Activated CD8-positive, alpha-beta memory T cell treated with anti-CD3 and anti-CD28 coated beads, Interleukin-2, amount 50 U/mL, for 24 hours (primary cell): ENCODE results near the gene VEGFA.
A peak's percentile ranks its signal among the peaks of the same experiment; 100 is the strongest.

Experiments
- DNase-seq: peaks from one replicate; pipeline ENCODE4 v3.0.0-alpha.2; 2020; ENCODE audit errors: extremely low read depth

VEGFA gene

DNA sequence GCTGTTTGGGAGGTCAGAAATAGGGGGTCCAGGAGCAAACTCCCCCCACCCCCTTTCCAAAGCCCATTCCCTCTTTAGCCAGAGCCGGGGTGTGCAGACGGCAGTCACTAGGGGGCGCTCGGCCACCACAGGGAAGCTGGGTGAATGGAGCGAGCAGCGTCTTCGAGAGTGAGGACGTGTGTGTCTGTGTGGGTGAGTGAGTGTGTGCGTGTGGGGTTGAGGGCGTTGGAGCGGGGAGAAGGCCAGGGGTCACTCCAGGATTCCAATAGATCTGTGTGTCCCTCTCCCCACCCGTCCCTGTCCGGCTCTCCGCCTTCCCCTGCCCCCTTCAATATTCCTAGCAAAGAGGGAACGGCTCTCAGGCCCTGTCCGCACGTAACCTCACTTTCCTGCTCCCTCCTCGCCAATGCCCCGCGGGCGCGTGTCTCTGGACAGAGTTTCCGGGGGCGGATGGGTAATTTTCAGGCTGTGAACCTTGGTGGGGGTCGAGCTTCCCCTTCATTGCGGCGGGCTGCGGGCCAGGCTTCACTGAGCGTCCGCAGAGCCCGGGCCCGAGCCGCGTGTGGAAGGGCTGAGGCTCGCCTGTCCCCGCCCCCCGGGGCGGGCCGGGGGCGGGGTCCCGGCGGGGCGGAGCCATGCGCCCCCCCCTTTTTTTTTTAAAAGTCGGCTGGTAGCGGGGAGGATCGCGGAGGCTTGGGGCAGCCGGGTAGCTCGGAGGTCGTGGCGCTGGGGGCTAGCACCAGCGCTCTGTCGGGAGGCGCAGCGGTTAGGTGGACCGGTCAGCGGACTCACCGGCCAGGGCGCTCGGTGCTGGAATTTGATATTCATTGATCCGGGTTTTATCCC lies at the start of gene VEGFA:
TSS of gene VEGFA (plus strand) at position 686 of the 846 bp plus-strand sequence.
- DNase-seq, result peak; percentile 74

DNA sequence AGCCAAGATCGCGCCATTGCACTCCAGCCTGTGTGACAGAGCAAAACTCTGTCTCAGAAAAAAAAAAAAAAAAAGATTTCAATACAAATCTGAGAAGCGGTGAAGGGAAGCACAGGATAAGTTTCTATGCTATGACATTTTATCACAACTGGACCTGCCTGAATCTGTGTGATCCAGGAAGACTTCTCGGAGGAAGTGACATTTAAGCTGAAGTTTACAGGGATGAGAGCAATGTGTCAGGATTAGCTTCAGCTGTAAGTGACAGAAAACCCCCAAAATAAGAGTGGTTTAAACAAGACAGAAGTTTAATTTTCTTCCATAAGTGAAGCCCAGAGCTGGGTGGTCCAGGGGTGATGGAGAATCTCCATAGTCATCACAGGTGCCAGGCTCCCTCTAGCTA lies 49.0 kb upstream of the VEGFA start:
- no peak for DNase-seq

DNA sequence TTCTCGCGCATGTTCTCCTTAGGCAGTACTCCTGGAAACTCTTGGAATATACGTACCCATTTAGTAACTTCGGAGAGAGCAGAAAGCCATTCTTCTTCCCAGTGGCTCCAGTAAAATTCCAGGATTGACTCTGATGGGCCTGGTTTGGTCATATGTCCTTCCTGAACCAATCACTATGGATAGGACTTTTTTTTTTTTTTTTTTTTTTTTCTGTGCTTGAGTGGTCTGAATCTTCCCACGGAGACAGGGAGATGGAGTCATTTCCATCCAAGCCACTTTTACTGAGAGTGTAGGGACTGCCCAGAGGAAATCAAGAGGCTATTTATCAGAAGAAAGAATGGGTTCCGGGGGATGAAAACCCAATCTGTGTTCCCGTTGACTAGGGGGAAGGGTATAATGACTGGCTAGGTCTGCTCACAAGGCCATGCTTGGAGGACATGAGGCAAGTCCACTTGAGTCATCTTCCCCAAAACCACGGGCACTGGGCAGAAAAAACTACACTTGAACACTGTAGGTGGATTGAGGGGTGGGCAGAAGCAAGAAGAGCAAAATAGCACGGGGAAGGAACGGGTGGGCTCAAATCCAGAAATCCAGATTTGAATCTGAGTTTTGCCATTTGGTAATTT lies 47.0 kb upstream of the VEGFA start:
- no peak for DNase-seq

DNA sequence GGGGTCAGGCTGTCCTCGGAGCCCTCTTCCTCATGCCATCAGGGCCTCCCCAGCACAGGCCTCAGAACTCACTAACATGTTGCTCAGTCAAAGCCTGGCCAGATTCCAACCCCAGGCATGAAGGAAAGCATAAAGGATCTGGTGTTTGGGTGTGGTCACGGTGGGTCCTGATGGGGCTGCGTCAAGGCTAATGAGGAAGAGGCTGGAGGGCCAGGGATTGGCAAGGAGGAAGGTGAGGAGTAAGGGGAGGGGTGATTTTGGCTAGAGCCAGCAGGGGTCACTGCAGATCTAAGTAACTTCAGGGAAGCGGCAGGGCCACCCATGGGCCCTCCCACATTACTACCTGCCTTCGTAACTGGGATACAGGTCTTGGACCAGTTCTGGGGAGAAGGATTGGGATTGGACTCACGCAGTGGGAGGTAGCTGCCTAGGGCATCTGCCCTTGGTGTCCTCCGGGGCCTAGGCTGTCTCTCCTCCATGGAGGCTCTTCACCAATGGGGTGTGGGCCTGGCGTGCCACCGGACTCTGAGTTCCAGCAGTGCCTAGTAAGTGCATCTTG lies 46.2 kb upstream of the VEGFA start:
- peak; percentile 36 for DNase-seq

DNA sequence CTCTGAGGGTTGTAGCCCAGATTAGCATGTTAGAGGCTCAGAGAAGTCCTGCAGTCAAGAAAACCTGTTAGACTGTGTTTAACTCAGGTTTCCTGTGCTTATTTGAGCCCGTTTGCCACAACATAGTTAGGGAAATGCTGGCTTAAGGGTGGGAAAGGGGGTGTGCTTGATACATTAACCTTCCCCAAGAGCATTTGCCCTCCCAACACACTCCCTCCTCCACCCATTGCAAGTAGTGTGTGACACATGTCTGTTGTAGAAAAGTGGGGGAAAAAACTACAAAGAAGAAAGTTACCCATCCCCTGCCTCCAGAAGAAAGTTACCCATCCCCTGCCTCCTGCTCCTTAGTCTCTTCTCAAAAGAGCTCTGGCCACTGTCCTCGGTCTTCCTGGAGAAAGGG lies 45.7 kb upstream of the VEGFA start:
- no peak for DNase-seq

DNA sequence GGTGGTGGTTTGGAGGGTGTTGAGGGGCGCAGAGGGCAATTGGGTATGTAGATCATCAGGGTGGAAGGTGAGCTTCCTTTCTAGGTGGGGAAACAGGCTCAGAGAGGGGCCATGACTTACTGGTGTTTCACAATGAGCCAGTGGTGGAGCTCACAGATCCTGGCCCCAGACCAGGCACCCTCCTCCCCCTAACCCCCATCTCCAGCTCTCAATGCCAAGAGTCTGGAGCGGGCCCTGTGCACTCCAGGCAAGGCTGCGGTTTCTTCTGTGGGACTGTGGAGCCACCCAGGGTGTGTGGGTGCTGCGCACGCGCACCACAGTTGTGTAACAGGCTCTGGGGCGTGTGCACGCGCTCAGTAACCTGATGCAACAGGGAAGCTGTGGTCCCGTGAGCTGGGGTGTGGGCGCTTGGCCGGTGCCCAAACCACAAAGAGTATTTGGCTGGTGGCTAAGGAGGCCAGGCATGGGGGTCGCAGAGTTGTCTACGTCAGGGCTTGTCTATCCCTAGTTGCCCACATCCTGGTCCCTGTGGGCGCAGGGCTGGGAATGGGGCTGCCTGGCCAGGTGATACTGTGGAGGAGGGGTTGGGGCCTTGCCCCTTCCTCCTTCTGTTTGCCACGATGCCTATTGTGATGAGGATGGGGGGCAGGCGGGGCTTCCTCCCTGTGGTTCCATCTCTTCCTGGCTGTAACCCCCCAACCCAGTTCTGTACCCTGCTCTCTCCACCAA lies 44.9 kb upstream of the VEGFA start:
- peak; percentile 53 for DNase-seq

DNA sequence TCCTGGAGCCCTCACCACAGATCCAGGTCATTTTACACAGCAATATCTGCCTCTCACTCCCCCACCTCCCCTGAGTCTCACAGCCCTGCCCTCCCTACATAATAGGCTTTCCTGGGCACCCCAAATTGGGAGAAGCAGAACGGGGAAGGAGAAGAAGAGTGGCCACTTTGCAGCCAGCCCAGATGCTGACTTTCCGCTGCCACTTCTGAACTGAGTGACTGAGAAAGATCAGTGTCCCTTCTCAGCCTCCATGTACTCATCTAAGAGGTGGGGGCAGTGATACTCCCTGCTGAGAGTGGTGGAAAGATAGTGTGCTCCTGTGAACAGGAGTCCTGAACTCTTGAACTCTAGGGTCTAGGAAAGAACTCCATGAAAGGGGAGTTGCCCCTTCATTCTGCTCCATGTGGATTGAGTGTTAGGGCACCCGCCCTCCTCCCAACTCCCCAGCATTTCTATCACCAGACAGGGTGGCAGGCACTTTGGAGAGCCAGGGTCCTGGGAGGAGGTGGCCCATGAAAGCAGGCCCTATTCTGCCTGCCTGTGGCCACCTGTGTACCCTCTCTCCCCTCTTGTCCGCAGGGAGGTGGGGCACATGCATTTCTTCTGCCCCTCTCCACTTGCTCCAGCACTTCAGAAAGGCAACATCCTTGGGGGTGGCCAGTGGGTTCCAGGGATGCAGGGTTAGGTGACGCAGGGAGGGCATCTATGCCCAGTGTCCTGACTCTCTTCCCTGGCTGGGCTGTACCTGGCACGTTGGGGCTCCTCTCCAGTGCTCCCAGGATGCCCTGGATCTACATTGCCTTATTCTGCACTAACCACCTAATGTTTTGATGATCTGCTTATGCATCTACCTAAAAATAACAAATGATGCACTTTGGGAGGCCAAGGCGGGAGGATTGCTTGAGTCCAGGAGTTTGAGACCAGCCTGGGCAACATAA lies 44.1 kb upstream of the VEGFA start:
- DNase-seq, result no peak

DNA sequence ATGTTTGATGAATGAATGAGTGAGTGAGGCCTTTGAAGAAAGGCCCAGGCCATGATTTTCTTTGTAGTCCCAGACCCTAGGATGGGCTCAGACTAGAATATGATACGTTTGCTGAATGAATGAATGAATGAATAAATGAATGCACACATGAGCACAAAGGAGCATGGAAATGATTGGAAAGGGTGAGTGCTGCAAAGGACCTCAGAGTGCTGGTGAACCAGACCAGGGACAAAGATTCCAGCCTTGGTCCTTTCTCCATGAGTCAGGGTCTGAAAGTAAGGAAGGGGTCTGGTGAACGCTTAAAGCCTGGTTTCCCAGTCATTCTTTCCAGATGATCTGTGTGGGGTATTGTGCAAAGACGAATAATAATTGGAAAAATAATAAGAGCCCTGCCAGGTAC lies 42.4 kb upstream of the VEGFA start:
- no peak for DNase-seq

DNA sequence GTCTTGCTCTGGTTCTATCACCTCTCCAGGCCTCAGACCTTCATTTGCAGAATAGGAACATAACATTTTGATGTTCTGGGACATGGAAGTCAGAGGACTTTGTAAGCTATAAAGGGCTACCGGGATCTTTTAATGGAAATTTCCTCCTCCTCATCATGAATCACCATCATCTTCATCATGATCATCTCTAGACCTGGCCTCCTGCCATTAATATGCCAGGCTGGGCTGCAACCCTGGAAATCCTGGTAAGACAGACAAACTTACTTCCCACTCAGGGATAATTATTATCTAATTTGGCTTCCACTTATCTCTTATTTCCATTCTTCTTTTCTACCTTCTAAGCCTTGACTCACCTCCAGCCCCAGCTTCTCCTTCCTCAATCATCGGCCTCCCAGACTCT lies 41.4 kb upstream of the VEGFA start:
- DNase-seq, result no peak

DNA sequence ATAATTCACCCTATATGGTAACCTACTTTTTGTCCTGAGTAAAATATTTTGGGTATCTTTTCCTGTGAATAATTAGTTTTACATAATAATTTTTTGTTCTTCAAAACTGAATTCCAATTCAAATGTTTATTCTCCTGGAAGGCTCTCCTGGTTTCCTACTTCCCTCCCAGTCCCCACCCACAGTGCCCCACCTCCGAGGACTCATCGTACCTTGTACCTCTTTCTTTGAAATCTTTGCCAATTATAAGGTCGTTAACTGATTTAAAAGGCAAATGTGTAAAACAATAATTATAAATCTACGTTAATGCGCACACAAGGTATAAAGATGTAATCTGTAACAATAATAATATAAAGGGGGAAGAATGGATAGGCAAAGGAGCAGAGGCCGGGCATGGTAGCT lies 40.5 kb upstream of the VEGFA start:
- DNase-seq, result no peak

DNA sequence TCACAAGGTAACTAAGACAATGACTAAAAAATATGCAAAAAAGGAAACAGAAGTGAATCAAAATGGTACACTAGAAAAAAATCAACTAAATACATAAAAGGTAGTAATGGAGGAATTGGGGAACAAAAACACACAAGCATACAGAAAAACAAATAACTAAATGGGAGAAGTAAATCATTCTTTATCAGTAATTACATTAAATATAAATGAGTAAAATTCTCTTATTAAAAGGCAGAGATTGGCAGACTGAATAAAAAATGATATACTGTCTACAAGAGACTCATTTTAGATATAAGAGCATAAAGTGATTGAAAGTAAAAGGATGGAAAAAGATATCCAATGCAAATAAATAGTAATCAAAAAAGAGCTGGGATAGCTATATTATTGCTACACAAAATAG lies 39.4 kb upstream of the VEGFA start:
- DNase-seq, result no peak

DNA sequence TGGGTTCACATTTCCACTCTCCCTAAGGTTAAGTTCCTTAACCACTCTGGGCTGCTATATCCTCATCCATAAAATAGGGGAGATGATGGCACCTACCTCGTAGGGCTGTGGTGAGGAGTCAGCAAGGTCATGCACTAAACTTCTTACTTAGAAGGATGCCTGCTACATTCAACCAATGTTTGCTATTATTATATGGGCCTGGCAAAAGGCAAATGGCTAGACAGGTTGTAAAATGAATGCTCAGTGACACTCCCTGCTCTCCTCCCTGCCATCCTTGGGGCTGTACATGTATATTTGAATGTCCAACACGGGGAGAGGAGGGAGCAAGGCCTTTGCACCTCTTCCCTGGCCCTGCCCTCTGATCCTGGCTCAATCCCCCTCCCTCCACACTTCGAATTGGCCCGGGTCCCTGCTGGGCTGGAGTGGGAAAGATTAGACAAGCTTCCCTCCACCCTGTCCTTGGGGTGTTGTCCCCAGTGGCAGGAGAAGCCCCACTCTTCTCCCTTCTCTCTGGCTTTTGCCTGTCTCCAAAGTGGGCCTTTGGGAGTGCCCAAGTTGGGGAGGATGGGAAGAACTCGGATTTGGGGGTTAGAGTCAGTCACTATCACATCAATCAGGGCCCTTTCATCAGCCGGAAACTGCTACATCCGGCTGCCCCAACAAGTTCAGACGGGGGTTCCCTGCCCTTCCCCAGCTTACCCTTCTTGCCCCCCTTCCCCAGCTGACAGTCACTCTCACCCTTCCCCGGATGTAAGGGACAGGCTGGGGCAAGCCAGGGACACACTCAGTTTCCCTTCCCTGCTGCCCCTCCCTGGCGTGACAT lies 36.3 kb upstream of the VEGFA start:
- DNase-seq, result no peak

DNA sequence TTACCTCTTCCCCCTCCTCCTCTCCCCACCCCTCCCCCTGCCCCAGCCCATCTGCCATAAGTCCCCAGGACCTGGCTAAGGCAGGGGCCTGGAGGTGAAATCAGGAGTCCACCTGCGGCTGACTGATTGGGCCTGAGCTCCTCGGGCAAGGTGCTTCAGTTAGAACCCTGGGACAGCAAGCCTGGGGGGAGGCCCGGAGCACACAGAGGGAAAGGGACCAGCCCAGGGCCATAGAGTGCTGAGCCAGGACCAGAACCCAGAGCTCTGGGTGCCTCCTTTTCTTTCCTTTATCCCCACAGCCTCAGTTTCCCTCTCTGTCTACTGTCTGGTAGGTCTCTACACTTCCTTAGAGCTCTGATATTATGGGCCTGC lies 35.7 kb upstream of the VEGFA start:
- DNase-seq, result no peak

DNA sequence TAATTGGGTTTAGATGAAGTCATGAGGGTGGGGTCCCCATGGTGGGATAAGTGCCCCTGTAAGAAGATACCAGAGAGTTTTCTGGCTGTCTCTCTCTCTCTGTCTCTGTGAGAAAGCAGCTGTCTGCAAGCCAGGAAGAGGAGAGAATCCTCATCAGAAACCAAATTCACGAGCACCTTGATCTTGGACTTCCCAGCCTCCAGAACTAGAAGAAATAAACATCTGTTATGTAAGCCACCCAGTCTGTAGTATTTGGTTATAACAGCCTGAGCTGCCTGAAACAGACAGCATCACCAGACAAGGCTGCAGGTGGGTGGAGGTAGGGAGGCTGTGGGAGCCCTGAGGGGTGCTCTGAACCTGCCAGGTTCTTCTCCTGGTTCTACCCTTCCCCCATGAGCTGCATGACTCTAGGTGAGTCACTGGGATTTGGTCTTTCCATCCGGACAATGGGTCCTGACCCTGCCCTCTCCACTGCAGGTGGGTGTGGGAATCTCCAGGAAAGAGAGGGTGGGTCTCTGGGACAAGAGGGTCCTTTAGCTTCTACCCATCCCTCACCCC lies 34.3 kb upstream of the VEGFA start:
- DNase-seq, result no peak

DNA sequence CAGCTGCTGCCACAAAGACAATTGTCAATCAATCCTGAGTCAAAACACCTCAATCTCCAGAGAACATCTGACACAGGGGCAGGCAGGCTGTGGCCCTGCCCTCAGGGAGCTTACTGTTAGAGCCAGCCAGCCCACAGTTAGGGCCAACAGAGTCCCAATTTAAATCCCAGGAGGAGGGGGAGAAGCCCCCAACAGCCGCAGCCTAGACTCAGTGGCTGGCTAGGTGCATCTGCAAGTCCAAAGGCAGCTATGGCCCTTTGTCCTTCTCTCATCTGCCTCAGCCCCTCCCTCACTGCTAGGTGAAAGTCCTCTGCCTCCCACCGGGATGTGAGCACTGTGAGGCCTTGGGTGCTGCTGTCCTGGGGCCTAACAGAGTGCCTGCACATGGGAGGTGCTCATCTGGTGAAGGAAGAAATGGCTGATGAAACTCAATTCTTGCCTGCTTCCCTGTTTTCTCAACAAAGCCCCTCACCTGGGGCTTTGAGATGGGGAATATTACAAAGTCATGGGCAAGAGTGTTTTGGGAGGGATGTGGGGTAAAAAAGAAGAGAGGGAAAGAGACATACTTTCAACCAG lies 33.7 kb upstream of the VEGFA start:
- no peak for DNase-seq

DNA sequence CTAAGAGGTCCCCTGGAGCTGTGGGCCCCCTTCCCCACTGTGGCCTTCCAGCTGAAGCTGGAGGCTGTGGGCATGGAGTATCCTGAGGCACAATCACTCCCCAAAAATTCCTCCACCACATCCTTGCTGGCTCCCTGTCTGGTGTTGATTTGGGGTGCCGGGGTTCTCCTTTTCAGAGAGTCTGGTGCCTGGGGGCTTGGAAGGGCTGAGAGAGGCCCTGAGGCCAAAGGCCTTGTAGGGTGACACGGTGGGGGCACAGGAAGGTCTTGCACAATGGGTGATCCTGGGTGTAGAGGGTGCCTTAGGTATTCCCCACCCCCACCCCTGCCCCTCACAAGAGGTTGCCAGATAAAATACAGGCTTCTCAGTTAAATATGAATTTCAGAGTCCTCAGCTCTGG lies 33.2 kb upstream of the VEGFA start:
- DNase-seq, result no peak

DNA sequence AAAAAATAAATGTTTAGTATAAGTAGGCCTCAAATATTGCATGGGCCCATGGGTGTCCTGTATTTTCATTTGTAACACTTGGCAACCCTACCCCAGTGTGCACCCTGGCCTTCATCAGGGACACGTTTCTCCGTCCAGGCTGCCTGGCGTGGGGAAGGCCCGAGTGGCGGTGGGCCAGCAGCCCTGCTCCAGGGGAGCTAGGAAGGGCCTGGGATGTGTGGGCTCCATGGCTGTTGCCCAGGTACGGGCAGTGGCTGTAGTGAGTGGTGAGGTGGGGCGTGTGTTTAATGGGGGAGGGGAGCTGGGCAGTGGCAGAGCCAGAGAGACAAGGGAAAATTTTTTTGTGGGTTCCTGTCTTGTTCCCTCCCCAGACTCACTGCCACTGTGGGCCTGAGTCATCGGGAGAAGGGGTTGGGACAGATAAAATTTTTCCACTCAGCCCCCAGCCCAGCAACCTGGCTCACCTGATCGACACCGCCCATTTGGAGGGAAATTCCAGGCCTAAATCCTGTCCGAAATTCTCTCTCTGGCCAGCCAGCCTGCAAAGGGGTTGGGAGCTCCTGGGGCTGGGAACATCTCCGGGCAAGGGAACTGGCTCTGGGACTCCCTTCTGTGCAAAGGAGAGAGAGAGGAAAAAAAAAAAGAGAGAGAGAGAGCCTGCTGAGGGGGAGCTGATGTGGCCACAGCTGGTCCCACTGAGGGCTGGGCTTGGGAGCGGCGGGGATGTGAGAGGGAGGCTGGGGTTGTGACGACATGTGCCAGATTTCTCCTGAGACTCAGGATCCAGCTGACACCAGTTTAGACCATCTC lies 32.5 kb upstream of the VEGFA start:
- no peak for DNase-seq

DNA sequence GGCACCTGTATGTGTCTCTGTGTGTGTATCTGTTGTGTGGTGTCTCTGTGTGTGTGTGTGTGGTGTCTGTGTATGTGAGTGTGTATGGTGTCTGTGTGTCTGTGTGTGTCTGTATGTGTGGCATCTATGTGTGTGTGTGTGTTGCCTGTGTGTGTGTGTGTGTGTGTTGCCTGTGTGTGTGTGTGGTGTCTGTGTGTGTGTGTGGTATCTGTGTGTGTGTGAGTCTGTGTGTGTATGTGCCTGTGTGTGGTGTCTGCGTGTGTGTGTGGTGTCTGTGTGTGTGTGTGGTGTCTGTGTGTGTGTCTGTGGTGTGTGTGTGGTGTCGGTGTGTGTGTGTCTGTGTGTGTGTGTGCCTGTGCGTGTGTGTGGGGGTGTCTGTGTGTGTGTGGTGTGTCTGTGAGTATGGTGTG lies 31.7 kb upstream of the VEGFA start:
- DNase-seq, result no peak
